Fibroblast of skin of back (primary cell): ENCODE measurements around the gene ZMYND10. TPM values are rescaled to one million over a fixed set of nuclear protein-coding genes. Genes with fewer than 3 reads are reported as not detected.

Experiments
- DNase-seq: peaks from one replicate; pipeline ENCODE4 v3.0.0-alpha.2; 2013
- polyA plus RNA-seq, 2 experiments: library from polyadenylated mRNA; unstranded; fragments of 120-200 nt; gene quantifications; one replicate each; pipeline ENCODE4 v1.2.1, GENCODE V29; 2013; ENCODE audit not compliant: insufficient read length in 2 of 2

ZMYND10 gene
- 0.98 TPM for polyA plus RNA-seq (2013, experiment 1 of 2; ENCODE audit: insufficient read length)
- polyA plus RNA-seq (2013, experiment 2 of 2; ENCODE audit: insufficient read length) = 1.1 TPM

DNA sequence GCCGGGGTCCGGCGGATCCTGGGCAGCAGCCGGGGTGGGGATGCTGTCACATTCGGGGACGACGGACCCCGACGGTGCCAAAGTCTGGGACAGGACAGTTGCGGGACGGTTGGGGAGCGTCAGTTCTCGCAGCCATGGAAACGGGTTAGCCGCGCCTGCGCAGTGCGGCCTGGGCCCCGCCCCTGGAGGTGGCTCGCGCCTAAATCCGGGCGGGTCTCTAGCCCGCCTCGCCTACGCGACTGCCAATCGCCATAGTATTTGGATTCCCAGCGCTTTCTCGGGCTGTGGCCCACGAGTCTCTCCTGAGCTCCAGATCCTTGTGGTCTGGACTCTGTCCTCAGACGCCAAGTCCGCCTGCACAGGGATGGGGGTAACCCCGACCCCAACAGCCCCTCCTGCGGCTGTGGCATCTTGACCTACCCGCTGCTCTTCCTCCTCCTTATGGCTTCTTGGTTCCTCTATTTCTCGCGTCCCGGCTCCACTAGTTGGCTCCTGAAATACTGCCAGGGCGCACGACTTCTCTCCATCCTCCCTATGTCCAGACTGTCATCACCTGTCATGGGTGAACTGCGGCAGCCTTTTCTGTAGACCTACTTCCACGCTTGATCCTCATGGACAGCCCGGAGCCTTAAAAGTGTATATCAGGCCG, at the start of gene ZMYND10:
TSS of gene ZMYND10 (minus strand) at position 147 of the 649 bp plus-strand sequence. CDS start 153 bp downstream, outside the sequence.
- peak; percentile 43 for DNase-seq

DNA sequence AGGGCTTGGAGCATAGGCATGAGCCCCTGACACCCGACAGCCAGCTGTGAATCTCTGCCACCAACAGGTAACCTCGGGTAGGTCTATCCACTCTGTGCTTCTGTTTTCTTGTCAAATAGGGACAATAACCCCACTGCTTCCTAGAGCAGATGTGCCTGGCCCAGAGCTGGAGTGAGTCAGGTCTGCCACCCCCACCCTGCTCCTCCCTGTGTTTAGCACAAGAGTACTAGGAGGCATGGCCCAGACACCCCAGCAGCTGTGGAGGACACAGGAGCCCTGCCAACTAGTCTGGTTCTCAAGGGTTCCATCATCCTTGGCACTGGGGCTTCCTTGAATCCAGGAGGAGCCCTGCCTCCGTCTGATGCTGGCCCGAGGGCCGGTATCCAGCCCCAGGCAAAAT, 47.5 kb upstream of the ZMYND10 start:
- no peak for DNase-seq

DNA sequence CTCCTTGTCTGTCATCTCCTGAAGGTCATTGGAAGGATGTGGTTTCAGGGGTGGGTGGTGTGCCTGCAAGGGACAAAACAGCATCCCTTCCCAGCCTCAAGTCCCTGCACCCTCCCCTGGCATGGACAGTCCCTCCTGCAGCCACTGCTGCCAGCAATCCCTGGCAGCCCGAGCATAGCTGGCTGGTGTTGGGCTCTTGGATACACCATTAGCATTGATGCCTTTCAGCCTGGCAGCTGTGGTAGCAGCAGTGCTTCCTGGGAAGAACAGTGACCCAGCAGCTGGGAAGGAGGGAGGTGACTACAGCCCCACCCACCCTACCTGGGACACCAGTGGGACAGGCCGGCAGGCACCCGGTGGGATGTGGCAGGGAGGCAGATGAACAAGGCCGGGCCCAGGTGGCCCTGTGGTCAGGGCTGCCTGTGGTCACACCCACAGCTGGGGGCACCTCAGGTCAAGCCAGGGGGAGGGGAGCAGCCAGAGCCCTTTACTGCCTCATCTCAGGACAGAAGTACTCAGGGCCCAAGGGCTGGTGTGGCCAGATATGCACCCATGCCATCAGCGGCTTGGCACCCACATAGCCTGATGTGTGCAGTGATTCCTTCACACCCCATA, 46.7 kb upstream of the ZMYND10 start:
- no peak for DNase-seq

GRCh38 chr3:50390508-50391224, 45.1 kb upstream of the ZMYND10 start:
- DNase-seq = no peak

DNA sequence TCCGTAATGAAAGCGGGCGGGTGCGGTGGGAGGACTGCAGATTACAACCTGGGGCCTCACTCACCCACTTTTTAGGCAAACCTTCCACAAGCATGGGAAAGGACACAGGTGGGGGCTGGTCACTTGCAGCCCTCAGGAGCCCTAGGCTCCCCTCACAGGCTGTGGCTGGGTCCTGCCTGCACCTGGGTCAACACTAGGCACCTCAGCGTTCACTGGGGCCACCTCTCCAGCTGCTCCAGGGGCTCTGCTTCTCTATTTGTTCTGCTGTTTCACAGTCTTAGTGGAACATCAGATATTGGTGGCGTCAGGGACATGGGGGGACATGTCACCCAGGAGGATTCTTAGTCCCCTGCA, 43.9 kb upstream of the ZMYND10 start:
- DNase-seq = no peak

DNA sequence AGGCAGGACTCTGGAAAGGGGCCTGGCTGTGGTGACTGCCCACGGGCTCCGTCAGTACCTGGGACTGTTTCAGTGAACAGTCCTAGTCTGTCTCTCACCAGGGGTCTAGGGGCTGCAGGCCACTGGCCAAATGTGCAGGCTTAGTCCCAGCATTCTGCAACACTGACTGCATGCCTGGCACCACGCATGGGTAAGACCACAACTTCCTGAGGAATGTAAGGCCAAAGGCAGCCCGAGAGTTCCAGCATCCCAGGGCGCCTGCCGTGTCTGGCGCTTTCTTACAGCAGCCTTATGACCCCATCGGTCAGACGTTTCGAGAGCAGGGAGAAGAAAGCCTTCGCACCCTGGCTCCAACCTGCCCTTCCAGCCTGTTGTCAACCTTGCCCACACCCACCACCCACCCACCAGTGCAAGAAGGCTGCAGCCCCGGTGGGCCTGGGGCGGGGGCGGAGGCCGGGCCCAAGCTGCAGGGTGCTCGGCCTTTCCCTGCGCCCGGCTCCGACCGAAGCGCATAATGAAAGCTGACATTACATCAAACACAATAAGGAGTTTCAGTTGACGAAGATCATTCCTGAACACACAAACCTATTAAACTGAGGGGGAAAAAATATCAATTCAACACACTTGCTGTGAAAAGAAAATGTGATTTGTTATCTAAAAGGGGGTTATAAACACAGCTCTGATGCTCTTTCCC, 43.3 kb upstream of the ZMYND10 start:
- peak; percentile 11 for DNase-seq

DNA sequence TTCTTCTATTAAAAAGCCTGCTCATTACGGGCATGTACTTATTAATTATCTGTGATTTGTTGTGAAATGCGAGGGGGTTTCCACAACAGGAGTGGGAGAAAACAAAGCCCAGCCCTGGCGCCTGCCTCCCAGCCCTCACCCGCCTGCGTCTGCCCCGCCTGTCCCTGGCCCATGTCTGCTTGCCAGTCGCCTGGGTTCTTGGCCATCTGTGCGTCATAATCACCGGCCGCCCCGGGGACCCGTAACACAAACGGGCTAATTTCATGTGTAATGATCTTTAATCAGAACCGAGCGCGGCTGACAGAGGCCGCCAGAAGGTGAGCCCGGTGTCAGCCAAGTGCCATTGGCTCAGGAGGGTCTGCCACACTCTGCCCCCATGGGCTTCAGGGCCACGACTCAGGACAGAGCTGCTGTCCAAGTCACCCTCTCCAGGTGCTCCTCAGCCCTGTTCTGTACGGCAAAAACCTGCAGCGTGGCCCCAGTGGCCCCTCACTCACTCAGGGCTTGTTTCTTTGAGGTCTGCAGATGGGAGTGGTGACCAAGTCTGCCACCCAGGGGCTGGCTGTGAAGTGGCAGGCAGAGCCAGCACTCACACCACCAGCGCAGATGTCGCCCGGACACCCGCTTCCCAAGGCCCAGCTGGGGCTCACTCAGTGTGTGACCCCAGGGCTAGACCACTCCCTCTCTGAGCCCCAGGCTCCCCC, 42.6 kb upstream of the ZMYND10 start:
- no peak for DNase-seq

DNA sequence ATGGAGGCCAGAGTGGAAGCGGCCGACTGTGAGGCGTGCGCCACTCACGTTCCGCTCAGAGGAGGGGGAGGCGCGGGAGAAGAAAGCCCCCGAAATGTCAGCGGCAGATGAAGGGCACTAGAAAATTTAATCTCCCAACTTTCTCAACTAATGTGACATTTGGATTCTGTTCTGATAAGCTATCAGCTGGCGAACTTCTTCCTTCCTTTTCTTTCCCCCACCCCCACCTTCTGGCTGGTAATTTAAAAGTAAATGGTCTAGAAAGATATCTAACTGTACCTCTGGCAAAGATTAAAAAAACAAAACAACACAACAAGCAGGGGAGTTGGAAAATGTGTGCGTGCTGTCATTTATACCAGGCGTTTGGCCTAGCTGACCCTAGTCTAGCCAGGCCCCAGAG, 40.2 kb upstream of the ZMYND10 start:
- DNase-seq = no peak

- no peak for DNase-seq
Observed at GRCh38 chr3:50383750-50384149, 38.2 kb upstream of the ZMYND10 start.

- DNase-seq = no peak
Observed at GRCh38 chr3:50382722-50383121, 37.2 kb upstream of the ZMYND10 start.

- no peak for DNase-seq
Observed at GRCh38 chr3:50381383-50381782, 35.9 kb upstream of the ZMYND10 start.

- no peak for DNase-seq
Observed at GRCh38 chr3:50380405-50381085, 35.0 kb upstream of the ZMYND10 start.

DNA sequence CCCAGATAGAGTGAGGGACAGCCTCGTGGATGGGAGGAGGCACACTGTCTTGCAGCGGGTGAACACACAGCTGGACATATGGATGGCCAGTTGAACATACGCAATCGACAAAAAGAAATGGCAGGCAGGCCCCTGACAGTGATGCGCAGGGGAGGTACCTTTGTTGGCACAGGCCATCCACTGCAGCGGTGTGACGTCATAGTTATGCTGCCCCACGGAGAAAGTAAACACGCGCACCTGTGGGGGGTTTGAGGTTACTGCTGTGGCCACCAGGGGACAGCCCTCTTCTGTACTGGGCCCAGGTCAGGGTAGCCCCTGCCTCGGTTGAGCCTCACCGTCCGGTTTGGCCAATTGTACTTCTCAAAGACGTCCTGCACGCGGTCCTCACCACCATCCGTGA, 33.2 kb upstream of the ZMYND10 start:
- DNase-seq = no peak

GRCh38 chr3:50378024-50378423, 32.5 kb upstream of the ZMYND10 start:
- no peak for DNase-seq

GRCh38 chr3:50375258-50375931, 29.9 kb upstream of the ZMYND10 start:
- no peak for DNase-seq

DNA sequence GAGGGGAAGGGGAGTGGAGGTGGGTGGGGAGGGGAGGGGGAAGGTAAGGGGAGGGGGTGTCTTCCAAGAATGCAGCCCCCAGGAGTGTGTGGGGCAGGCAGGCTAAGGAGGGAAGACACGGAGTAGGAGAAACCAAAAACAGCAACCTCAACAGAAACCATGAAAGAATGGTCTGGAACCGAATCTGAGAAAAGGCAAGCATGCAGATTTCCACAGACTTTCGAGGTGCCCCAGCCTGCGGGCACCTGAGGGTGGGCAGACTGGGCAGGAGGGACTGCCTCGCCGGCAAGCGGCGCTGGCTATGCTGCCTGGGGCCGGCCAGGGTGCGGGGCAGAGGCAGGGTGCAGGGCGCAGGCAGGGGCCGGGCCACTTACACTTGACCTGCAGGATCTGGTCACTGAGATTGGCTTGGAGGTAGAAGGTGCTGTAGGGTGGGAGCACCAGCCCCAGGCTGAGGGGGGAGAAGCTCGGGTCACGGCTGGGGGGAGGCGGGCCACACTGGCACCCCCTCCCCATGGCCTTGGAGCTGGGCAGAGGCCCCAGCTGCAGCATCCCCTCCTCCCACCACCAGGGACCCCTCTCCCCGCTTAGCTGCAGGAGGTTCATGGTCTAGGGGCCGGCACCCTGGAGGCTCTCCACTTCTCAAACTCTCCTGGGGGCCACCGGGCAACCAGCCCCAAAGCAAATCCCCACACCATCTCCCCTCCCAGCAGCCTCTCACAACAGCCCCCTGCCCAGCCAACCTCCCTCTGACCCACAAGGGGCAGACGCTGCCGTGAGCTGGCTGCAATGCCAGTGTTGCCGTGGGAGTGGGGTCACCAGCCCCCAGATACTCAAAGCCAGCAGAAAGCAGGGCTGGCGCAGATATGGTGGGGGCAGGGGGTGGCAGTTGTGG, 29.1 kb upstream of the ZMYND10 start:
- DNase-seq = no peak

DNA sequence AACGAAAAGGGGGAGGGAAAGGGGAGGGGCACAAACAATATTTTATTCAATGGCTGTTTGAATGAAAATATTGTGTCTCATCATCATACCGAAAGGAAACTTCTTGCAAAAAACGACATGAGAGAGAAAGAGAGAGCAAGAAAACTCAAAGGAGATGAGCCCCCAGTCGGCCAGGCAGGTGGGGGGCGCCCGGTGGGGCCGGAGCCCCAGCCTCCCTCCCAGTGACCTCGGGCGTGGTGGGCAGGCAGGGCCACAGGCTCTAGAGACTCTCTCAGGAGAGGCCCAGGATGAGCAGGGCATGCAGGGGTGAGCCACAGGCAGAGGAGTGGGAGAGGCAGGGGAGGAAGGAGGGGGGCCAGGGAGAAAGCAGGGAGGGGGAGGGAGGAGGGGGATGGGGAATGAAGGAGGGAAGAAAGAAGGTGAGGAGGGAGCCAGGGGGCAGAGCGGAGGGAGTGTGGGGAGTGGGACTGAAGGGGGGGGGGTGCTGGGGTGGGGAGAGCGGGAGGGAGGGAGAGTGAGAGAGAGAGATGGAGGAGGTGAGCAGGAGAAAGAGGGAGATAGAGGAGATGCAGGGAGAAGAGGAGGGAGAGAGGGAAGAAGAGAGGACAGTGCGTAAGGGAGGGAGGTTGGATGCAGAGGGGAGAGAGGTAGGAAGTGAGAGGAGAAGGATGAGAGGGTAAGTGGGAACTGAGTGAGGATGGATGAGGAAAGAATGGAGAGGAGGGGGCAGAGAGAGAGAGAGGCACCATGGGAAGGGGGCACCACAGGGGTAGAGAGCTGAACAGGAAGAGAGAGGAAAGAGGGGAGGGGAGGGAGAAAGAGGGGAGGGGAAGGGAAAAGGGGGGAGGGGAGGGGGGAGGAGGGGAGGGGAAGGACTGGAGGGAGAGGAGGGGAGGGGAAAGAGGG, 27.9 kb upstream of the ZMYND10 start:
- DNase-seq = no peak

- no peak for DNase-seq
Observed at GRCh38 chr3:50372349-50372748, 26.8 kb upstream of the ZMYND10 start.

DNA sequence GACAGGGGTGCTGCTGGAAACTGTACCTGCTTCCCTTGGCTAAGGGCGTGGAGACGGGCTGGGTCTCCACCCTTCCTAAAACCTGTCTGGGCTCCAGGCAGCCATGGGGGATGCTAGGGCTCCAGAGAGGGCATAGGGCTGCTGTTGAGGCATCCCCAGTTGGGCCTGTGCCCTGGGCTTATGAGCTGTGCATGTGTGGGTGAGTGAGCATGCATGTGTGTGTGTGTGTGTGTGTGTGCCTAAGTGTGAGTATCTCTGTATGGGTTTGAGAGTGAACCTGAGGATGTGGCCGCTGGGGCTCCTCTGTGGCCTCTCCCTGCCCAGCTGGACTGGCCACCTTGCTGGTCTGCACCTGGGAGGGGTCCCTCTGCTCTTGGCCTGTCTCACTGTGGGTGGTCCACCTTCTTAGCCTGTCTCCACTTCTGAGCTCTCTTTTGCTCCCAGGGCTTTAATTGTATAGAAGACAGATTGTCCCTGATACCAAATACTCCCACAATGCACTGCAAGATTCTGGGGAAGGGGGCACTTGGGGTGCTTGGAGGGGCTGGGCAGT, 25.7 kb upstream of the ZMYND10 start:
- no peak for DNase-seq
